ENCODE results near the gene NKAIN2.
"Not testable (repeated sequence)": the region's sequence is repeated elsewhere in the genome, so short reads cannot be mapped to it uniquely, and the experiment has no call there.

Gene NKAIN2

DNA sequence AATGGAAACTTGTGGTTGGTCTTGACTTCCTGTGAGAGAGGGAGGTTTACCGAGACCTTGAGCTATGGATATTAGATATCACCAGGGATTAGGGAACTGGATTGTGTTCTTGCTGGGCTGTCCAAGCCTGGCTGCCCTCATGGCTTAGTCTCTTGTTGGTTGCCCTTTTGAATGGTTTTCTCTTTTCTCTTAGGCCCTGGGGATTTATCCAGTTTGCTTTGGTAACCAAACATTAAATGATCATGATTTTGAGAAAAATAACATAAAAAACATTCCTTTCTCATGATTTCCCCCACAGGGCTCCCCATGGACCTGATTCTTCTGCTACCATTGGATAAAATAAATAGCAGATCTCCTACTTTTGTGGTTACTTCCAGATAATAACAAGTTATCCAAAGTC, 852.2 kb downstream of the NKAIN2 start:
- DNase-seq: no peak

DNA sequence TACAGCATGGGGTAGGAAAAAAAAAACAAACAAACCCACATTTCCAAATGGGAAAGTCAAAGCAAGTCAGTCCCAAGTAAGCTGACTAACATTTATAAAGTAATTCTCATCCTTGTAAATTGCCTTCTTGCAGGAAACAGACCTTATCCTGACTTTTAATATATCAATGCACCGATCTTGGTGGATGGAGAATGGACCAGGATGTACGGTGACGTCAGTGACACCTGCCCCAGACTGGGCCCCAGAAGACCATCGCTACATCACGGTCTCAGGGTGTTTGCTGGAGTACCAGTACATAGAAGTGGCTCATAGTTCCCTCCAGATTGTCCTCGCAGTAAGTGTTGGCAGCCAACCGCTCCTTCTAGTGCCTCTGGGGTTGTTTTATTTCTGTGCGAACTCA, 854.4 kb downstream of the NKAIN2 start:
- no peak for DNase-seq

DNA sequence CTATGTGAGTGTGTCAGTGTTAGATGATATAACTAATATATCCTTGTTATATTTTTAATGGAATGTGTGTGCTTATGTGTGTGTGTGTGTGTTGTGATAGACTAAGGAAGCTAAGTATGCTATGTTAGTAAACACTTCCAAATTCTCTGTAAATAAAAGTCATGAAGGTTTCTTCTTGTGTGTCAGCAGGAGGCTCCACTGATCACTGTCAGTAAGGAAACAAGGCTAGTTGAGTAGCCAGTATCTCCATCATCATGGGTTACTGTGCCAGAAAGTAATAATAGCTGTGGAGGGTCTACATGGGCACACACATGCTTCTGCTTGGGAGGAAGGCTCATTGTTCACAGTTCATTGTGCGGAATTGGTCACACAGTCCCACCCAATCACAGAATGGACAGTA, 855.8 kb downstream of the NKAIN2 start:
- no peak for DNase-seq

DNA sequence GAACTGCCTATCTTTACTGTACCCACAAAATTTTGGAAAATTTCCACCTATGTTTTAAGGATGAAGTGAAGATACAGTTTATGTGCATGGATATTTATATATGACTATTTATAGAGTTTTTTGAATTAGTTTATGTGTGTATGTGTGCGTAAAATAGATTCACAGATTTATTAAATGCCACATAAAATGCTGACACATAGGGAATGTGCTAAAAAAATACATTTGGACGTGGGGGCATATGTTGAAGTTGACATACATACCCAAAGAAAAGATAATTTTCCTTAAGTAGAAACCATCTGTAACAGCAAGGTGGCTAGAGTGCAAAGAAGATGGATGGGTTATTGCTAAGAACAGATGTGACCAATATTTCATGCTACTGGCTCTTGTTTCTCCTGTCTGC, 856.5 kb downstream of the NKAIN2 start:
- DNase-seq: no peak

DNA sequence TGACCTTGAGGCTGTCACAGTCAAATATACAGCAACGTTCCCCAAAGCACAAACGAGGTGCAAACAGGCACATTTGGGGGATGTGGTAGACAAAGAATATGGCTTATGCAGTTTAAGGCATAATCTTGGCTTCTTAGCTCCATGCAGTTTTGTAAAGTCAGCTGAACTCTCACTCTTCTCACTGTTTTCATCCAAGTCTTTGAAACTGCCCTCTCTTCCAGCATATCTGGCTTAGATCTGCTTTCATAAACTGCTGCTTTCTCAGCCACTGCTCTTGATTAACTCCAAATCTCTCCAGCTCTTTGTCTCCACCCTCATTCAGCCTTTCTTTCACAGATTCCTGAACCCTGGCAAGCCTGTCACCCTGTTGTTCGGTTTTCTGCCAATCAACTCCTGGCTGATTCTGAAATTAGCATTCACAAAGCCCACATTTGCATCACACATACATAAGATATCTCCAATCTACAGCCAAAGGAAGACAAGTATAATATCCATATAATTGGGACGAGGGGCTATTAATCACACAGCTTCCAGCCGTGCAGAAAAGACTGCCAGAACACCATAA, 857.5 kb downstream of the NKAIN2 start:
- no peak for DNase-seq

DNA sequence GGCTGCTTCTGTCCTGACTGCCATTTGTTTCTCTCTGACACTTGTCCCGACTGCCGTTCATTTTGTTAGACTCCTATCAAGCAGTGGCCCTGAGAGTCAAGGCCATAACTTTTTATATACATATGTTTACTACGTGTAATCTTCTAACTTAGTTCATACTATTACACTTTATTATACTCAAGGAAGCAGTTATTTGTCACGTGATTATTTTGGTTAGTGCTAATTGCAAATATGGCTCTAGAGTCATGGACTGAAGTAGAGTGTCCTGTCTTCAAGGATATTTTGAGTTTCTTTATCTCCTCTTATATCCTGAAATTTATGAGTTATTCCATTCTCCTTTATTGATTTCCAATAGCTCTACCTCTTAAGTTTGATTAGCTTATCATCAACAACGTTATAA, 864.4 kb downstream of the NKAIN2 start:
- no peak for DNase-seq

DNA sequence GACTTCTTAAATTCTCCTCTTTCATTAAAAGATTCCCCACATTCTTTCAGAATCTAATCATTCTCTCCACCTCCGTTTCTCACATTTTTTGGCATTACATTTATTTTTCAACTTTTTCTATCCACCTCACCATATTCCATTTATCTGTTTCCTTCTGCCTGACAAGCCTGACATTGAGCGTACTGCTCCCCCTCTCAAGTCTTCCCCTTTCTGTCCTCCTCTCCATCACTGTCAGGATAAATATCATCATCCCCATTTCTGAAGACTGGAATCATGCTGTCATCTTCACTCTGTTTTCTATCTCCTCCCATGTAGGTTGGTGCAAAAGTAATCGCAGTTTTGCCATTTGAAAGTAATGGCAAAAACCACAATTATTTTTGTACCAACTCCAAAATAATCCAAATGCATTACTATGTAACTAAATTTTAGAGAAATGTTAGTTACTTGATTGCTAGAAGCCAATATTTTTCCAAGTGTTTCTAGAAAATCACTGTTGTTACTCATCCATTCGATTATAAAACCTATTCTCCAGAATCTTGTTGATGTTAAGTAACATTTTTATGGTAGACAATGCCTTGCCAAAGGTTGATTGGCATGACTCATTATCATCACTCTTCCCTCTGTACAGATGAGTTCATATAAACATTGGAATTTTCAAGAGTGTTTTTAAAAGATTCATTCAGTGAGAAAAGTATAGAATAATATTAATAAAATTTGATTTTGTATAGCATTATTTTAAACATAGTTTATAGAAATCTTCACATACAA, 866.2 kb downstream of the NKAIN2 start:
- DNase-seq: no peak

DNA sequence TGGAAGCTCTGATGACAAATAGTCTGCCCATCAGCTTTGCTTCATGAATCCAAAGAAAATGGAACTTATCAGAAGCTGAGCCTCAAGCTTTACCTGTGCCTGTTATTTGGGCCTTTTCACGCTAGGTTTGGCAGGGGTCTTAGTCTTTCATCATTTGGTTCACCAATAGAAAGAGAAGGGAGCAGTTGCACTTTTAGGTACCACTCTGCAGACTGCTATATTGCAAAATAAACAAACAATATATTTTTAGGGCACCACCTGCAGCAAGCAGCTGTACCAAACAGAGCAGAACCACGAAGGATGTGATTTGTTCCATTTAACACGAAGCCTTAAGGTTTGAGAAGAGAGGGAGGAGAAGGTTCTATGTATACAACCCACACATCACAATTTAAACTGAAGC, 867.1 kb downstream of the NKAIN2 start:
- no peak for DNase-seq

DNA sequence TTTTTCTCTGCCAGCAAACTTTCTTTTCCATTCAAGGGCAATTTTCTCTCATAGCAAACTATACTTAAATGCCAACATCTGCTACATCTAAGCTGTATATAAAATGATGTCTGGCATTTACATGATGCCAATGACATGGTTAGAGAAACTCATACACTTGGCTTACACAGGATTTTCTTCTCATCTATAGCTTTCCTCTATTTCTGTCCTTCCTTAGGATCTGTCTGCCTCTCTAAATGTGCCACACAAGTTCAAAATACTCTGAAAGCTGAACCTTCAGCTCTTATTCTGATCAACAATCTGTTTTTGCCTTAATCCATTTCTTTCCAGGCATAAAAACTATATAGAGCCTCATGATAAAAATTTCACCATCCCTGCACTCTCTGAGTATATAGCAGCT, 867.7 kb downstream of the NKAIN2 start:
- DNase-seq: no peak

DNA sequence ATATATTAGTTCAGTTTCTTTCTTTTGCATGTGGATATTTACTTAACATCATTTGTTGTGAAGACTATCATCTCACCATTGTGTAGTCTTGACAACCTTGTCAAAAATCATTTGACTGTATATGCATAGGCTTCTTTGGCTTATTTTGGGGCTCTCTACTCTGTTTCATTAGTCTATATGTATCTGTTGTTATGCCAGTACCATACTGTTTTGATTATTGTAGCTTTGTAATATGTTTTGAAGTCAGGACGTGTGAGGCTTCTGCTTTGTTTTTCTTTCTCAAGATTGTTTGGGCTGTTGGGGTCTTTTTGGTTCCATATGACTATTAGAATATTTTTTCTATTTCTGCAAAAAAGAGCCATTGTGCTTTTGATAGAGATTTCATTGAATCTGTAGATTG, 870.4 kb downstream of the NKAIN2 start:
- no peak for DNase-seq

DNA sequence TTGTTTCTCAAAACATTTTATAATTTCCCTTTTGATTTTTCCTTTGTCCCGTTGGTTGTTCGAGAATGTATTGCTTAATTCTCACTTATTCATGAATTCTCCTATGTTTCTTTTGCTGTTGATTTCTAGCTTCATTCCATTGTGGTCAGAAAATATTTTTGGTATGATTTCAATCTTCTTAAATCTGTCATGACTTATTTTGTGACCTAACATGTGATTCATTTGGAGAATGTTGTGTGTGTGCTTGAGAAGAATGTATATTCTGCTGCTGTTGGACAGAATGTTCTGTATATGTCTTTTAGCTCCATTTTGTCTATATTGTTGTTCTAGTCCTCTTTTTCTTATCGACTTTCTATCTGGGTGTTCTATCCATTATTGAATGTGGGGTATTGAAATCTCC, 872.4 kb downstream of the NKAIN2 start:
- no peak for DNase-seq

DNA sequence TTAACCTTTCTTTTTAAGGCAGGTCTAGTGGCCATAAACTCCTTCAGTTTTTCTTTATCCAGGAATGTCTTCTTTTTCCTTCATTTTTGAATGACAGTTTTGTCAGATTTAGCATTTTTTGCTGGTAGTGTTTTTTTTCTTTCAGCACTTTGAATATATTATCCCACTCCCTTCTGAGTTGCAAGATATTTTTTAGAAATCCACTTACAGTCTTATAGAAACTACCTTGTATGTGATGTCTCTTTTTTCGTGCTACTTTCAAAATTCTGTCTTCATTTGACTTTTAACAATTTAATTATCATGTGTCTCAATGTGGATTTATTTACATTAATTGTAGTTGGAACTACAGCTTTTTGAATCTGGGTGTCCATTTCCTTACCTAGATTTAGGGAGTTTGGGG, 874.2 kb downstream of the NKAIN2 start:
- no peak for DNase-seq

DNA sequence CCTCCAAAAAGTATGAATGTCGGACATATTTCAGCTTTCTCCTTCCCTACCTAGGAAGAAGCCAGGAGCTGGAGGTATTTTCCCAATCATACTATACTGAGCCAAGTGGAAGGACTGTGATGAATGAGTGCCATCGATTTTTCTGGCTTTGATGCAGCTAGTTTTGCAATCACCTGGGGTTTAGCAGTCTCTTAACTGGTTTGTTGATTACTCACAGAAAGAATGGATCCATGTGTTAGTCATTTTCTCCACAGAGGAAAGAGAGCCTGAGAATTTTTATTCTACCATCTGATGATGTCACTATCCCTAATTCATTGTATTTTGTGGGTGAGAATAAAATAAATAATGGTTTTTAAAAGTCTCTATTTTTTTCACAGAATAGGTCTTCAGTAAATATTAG, 875.7 kb downstream of the NKAIN2 start:
- DNase-seq: no peak

DNA sequence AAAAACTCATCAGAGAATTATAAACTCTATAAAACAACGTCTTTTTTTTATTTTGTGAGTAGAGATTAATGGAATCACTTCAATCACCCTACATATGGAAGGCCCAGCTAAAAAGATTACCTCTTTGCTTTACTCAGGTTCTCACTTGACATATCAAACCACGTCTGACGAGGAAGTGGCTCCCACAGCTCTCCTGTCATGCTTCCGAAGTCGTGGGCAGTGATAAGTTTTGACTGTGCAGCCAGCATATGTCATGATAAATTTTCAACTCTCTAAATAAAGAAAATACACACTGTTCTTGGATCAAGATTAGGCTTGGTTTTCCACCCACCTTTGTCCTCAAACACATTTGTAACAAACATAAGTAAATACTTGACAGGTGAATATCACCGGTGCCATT, 879.1 kb downstream of the NKAIN2 start:
- no peak for DNase-seq

DNA sequence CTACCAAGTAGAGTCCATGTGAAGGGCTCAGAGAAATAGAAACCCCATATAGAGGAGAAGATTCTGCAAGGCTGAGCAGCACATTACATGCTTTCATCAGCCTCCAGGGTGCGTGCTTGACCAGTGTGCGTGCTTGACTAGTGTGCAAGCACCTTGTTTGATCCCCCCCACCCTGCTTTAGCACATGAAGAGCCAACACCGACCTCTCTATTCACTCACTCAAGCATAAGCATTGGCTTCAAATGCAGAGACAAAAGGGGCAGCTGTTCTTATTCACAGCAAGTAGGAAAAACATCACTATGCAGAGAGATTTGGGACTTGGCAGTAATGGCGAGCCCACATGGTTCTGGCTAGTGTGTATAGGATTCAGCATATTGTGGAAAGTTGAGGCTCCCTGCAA, 879.8 kb downstream of the NKAIN2 start:
- no peak for DNase-seq

DNA sequence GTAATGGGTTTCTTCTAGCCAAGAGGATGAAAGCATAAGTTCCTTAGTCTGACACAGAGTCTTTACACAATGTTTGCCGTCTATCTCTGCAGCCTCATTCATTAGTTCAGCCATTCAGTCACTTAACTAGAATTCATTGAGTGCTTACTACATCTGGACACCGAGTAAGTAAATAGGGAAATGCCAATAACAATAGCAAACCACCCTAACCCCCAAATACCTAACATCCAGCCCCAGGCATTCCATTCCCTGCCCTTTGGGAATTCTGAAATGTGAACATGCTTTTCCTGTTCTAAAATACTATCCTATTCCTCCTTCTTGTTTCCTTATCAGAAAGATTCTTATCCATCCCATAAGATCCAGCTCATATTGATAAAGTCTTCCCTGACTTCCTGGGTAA, 881.0 kb downstream of the NKAIN2 start:
- no peak for DNase-seq

DNA sequence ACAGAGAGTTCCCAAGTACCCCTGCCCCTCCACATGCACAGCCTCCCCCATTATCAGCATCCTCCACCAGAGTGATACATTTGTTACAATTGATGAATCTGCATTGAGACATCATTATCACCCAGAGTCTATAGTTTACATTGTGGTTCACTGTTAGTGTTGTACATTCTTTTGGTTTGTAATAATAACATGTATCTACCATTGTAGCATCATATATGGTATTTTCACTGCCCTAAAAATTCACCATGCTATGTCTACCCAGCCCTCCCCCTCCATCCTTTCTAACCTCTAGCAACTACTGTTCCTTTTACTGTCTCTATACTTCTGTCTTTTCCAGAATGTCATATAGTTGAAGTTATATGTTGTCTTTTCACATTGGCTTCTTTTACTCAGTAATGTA, 884.7 kb downstream of the NKAIN2 start:
- no peak for DNase-seq

DNA sequence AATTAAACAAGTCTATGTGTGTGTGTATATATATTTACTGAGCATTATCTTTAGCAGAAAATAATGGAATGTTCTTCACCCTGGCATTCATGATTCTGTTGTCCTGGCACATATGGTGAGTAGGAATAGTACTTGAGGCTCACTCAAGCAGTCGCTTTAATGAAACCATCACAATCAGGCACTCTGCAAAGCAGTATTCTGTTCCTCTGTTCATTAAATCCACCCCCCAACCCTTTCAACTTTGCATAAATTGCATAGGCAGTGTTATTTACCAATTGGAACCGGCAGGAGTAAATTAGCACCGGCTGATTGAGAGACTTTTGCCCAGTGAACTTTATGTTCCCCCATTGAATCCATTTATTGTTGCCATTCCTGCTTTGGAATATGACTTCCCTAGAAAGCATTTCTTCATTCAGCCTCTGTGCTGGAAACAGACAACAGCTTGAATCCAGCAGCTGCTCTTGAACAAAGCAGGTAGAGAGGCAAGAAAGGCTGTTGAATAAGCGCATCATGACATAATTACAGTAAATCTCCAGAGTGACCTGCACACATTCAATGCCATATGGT, 890.6 kb downstream of the NKAIN2 start:
- peak; percentile 76 for DNase-seq

DNA sequence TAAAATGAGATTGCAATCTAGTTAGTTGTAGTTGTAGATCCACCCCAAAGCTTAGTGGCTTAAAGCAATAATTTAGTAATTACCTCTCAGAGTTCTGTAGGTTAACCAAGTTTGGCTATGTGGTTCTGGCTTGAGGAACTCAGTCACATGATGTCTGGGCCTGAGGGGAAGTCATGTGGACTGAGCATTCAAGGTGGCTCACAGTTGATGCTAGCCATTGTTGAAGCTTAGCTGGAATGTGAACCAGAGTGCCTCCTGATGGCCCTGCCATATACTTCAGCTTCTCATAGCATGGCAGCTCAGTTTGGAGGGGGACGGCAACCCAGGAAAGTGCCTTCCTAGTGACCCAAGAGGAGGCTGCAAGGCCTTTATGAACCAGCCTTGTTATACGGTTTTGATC, 895.4 kb downstream of the NKAIN2 start:
- no peak for DNase-seq

DNA sequence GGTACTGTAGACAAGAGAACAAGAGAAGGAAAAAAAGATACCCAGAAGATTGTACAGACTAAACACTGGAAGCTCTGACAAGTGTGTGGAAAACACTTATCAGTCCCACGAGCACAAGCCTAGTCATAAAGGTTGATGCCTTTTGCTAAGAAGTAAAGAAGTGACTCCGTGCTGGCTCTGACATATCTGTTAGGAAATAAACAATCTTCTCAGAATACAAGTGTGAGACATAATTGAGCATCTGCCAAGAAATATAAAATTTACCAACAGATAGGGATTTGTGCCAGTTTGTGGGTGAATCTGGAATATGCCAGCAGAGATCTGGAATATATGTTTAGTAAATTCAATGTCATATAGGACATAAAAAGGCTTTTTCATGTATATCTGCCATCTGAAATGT, 899.9 kb downstream of the NKAIN2 start:
- DNase-seq: no peak

DNA sequence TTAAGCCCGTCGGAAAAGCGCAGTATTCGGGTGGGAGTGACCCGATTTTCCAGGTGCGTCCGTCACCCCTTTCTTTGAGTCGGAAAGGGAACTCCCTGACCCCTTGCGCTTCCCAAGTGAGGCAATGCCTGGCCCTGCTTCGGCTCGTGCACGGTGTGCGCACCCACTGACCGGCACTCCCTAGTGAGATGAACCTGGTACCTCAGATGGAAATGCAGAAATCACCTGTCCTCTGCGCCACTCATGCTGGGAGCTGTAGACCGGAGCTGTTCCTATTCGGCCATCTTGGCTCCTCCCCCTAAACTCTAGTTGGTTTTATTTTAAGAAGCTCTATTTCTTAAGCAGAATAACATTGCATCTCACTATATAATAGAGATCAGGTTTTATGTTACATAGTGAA, 908.9 kb downstream of the NKAIN2 start:
- DNase-seq: not testable (repeated sequence)

DNA sequence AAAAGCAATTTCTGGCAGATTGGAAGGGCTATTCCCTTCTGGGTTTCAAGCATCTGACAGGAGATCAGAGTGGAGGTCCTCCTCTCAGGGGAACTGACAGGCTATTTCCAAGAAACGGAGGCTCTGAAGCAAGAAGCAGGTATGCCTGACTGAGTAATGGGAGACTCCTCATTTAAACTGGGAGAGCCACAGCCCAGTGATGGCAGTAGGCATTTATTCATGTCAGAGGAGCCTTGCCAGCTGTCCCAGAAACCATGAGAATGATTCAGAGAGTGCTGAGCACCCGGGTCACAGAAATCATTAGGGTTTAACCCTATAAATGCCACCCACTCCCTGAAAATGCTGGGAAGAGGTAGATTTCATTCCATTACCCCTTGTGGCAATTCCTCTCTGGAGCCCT, 911.1 kb downstream of the NKAIN2 start:
- DNase-seq: no peak

DNA sequence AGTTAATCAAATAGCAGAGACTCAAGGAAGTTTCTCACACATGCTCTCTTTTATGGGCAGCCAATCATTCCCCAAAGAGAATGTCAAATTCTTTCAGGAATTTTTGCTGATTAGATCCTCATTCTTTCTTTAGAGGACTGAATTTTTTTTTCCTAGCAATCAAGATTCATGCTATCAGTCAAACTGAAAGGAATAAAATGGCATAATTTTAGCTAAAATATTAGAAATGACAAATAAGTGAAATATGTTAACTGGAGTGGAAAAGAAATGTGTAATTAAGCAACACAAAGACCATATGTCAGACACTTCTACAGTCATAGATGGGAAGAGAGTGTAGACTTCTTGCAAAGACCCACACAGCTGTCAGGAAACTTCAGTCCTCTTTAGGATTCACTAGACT, 916.2 kb downstream of the NKAIN2 start:
- peak; percentile 68 for DNase-seq

DNA sequence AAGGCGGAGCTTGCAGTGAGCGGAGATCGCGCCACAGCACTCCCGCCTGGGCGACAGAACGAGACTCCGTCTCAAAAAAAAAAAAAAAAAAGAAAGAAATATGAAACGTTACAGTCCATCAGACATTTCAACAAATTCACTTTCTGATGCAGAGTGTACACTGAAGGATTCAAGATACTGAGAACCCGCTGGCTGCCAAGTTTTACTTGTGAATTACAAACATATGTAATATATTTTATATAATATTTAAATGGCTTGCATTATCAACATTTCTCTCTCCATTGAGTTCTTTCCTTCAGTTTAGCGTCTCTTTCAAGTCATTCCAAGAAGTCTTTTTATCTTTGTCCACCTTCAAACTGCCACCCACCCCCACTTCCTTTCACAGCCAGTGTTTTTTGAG, 917.7 kb downstream of the NKAIN2 start:
- DNase-seq: no peak
